GM18873 (cell line): ENCODE measurements around the gene C17orf75.
"Not testable (repeated sequence)": the region's sequence is repeated elsewhere in the genome, so short reads cannot be mapped to it uniquely, and the experiment has no call there.

Experiments used
- ATAC-seq: cut with Tn5 transposase; IDR thresholded peaks from one replicate; pipeline ENCODE4 v1.9.1; 2021; ENCODE audit warnings: mild to moderate bottlenecking, moderate library complexity, moderate number of reproducible peaks; ENCODE audit not compliant: unreplicated experiment, low FRiP score

The C17orf75 gene

DNA sequence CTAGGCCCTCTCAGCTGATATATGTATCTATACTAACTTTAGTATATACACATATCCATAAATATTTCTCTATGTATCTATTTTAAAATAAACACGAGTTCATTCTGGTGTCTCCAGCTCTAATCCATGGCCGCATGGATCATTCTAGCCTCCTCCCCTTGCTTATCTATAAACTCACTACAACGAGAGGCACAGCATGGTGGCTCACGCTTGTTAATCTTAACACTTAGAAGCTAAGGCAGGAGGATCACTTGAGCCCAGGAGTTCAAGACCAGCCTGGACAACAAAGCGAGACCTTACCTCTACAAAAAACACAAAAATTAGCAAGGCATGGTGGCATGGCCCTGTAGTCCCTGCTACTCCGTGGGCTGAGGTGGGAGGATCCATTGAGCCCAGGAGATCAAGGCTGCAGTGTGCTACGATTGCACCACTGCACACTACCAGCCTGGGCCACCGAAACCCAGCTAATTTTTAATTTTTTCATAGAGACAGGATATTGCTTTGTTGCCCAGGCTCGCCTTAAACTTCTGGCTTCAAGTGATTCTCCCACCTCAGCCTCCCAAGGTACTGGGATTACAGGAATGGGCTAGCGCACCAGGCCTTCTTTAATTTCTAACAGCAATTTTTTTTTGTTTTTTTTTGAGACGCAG is 4.1 kb upstream of the C17orf75 start:
- ATAC-seq = no peak

DNA sequence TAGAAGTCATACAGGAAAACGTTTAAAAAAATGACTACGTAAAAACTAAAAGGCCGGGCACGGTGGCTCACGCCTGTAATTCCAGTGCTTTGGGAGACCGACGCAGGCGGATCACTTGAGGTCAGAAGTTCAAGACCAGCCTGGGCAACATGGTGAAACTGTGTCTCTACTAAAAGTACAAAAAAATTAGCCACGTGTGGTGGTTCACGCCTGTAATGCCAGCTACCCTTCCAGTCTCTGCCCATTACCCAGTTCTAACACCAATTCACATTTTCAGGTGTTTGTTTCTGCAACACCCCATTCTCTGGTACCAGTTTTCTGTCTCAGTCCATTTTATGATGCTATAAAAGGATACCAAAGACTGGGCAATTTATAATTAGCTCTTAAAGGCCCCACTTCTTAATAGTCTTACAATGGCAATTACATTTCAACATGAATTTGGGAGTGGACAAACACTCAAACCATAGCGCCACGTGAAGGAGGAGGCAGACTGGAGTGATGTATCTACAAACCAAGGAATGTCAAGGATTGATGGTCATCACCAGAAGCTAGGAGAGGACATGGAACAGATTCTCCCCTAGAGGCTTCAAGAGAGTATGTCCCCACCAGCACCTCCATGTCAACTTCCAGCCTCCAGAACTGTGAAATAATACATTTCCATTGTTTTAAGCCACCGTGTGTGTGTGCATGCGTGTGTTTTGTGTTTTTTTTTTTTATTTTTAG is 791 bp upstream of the C17orf75 start:
- ATAC-seq = no peak

DNA sequence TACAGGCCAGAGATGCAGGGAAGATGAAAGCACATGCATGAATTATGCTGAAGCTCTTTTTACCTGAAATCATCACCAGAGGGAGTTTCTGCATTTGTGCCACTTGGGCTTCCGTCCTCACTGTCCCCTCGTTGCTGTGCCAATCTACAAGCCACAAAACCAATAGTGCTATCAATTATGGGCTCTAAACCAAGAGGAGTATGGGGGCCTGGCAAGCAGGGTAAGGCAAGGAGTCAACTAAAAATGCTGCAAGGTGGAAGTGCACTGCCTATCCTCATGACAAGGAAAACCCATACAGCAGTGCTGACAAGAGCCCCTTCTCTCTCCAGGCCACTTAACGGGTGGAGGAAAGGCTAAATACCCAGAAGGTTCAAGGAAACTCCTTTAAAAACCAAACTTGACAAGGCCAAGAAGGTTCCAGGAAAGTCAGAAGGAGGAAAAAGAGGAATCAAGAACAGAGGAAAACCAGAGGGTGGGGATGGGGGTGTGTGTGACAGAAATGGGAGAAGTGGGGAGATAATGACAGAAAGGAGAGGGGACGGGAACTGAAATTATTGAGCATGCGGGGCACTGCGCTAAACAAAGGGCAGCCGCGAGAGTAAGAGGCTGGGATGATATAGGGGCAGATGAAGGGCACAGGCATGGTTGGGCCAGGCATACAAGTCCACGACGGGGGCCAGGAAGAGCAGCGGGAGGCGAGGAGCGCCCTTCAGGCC is 674 bp downstream of the C17orf75 start:
- ATAC-seq = no peak

DNA sequence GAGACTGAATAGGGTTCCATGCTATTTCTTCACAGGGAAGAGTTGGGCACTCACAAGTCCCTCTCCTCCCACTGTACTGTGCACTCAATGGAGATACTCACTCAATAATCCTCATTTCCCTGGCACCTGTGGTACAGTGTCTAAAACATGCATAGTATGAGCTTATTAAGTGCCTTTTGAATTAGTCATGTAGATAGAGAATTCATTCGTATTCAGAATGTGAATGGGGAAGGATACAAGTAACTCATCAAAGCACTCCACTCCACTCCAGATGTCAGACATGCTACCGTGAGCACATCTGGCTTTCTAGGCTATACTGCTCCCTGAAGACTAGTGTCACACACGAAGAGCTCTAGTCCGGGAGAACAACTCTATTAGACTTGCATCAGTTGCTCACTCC is 6.3 kb downstream of the C17orf75 start:
- ATAC-seq = no peak

DNA sequence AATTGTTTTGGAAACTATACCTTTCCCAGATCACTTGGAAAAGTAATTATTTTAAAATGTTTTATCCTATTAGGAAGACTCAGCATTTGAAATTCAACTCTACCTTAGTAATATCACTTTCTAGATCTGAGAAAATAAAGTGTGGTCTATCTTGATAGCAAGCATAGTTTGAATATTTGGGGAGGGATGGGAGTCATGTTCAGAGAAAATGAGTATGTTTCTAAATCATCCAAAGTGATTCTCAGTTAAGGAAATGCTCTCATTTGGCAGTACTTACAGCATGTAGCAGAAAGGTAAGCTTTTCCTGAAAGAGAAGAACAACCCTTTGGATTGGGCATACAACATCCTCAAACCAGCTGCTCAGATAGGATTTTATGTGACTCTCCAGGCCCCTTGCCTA is 6.9 kb downstream of the C17orf75 start:
- ATAC-seq = no peak

DNA sequence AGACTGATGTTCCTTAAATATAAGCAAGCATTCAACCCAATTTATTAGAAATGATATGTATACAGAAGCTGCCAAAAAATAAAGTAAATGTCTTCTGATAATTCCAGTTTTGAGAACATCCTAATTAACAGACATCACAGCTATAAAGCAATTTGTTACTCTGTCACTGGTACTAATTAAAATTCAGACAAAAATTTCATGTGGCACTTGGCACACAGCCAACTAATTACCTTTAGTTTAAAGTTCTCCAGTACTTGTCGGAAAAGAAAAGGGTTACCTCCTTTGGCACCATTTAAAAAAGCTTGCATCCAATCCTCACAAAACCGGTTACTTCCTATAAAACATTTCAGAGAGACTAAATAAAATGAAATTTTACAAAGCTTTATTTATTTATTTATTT is 8.8 kb downstream of the C17orf75 start:
- no peak for ATAC-seq

DNA sequence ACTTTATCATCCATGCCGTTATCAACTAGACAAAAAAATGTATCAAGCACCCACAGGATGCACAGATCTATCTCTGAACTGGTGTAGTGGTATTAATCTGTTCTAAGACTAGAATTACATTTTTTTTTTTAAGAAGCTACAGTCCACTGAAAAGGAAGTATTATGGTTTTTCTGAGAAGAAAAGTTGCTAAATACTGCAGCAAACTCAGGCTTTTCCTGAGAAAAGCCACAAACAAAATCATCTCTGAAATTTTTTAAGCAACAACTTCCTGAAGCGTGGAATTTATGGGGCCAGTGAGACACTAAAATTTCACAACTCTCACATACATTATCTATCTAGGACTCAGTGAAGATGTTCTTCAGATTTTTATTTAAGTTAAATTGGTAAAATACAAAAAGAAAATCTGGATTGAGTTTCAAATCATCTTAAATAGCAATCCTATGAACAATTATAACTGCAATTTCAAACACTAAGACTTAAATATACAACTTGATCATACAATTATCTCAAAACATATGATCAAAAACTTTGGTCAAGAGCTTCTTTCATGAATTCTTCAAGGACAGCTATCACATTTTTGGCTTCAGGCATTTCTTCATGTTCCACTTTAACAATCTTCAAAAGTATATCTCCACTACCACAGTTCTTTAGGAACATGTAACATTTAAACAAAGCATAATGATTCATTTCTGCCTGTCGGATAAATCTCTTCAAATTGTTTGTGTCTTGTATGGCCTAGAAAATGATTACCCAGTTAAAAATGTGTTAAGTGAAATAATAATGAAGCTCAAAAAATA is 10.5 kb downstream of the C17orf75 start:
- ATAC-seq = no peak

DNA sequence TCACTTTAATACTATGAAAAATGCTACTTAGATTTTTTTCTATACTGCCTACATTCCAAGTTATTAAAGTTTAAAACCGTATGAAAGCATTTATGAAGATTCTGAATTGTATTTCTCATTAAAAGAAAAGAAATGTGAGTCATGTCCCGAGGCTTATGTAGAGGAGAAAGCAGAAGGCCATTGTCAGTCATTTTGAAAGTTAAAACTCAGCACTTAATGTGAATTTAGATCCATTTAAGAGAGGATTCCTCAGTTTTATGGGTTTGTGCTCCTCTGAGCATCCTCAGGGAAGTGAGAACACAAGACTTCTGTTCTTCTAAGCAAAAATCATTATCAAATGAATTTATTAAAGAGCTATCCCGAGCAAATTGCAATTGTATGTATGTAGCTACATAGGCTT is 11.8 kb downstream of the C17orf75 start:
- ATAC-seq = no peak

DNA sequence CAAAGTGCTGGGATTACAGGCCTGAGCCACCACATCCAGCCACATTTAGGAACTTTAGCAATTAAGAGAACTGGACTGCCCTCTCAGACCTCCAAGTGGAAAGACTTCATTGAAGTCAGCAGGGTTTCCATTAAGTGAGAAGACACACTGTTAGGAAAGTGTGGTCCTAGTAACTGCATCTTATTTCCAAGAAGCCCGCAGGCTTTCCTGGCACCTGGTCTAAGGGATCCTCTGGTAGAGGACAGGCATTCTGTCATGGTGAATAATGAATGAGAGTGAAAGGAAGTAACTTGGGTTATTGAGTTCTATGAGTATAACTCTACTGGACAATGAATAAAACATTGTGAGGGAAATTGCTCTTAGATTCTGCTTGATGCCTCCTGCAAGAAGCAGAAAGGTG is 14.1 kb downstream of the C17orf75 start:
- no peak for ATAC-seq

DNA sequence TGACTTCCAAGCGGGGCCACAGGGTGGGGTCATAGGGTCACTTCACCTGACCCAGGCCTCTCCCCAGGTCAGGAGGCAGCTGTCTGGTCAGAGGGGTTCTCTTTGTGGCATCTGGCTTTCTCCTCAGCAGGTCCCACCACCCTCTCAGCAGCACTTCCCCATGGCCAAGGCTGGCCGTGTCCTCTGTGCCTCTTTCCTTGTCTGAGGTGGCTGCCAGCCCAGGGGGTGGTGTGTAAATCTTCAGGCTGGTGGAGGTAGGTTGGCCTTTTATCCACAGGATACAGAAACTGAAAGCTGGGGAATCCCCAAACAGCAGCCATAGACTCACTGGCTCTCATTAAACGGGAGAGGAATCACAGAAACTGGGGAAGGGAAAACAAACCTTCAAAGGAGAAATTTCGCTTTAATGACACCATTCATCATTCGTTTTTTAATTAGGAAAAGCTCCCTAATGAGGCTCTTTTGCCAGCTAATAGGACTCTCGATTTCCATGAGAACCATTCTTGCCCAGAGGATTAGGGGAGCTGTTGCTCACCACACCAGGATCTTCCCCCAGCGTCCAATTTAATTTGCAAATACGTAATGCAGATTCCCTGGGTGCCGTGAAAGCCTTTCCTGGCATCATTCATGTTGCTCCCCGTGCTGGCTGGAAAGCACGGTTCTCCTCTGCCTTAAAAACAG is 18.0 kb downstream of the C17orf75 start:
- no peak for ATAC-seq

DNA sequence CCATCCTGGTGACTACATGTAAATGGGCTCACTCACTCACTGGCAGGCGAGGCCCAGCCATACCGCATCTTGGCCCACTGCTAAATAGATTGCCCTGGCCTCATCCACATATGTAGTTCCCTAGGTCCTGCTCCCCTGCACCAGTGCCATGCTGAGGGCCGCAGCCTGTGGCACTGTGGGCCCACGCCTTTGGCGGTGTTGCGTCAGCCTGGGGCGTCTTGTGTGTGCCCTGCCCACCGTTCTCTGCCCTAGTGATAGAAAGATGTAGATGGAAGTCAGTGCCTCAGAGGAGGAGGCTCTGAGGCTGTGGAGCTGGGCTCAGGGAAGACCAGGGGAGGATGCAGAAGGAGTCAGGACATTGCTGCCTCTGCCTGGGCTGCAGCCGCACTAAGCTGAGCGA is 18.9 kb downstream of the C17orf75 start:
- no peak for ATAC-seq

DNA sequence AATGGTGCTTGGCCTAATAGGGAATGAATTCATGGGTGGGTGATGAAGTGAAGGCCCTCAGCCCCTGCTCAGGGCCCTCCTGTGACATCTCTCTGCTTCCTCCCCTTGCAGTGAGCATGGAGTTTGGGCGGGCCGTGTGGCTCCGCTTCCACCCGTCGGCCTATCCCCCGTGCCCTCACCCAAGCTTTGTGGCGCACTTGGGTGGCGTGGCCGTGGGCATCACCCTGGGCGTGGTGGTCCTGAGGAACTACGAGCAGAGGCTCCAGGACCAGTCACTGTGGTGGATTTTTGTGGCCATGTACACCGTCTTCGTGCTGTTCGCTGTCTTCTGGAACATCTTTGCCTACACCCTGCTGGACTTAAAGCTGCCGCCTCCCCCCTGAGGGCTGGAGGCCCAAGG is 21.1 kb downstream of the C17orf75 start:
- ATAC-seq = no peak

DNA sequence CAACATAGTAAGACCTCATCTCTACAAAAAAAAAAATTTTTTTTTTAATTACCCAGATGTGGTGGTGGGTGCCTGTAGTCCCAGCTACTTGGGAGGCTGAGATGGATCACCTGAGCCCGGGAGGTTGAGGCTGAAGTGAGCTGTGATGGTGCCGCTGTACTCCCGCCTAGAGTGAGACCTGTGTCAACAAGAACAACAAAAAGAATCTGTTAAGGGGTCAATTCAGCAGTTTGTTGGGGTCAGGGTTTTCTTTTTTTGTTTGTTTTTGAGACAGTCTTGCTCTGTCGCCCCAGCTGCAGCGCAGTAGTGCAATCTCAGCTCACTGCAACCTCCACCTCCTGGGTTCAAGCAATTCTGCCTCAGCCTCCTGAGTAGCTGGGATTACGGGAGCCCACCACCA is 21.9 kb downstream of the C17orf75 start:
- ATAC-seq = not testable (repeated sequence)

DNA sequence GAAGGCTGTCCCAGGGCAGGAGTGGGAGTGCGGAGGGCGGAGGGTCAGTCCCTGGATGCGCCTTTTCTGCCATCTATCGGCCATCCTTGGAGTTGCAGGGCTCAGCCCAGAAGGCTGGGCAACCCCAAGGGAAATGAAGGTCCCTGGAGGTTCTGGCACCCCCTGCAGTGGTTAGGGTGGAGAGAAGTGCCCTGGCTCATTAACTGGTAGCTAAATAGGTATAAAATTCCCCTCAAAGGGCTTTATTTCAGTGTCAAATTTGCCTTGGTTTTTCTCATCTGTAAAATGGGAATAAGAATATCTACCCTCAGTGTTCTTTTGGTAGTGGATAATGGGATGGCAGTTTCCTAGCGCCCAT is 22.4 kb downstream of the C17orf75 start:
- ATAC-seq = peak; percentile 51

DNA sequence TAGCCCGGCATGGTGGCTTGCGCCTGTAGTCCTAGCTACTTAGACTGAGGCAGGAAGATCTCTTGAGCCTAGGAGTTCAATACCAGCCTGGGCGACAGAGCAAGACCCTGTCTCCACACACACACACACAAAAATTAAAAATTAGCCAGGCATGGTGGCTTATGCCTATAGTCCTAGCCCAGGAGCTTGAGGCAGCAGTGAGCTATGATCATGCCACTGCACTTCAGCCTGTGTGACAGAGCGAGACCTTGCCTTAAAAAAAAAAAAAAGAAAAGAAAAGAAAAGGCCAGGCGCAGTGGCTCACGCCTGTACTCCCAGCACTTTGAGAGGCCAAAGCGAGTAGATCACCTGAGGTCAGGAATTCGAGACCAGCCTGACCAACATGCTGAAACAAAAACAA is 23.9 kb downstream of the C17orf75 start:
- no peak for ATAC-seq

DNA sequence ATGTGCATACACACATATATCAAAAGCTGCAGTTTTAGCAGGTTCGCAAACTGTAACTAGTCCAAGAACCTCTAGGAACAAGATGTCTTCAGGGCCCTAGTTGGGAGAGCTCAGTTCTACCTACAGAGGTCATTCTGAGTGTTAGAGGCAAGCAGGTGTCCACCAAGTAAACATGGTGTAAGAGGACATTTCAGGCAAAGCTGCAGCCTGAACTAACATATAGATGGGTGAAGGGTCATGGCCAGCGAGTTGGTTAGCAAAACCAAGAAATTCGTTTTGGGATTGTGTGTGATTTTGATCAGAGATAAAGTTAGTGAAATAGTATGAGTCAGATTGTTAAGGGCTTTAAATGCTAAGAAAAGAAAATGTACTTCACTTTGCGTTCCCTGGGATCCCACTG is 24.6 kb downstream of the C17orf75 start:
- ATAC-seq = no peak

DNA sequence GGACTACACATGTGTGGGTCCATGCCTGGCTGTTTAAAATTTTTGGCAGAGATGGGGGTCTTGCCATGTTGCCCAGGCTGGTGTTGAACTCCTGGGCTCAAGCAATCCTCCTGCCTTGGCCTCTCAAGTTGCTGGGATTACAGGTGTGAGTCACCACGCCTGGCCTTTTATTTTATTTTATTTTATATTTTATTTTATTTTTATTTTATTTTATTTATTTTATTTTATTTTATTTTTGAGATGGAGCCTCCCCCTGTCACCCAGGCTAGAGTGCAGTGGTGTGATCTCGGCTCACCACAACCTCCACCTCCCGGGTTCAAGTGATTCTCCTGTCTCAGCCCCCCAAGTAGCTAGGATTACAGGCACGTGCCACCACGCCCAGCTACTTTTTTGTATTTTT is 25.3 kb downstream of the C17orf75 start:
- ATAC-seq = not testable (repeated sequence)

DNA sequence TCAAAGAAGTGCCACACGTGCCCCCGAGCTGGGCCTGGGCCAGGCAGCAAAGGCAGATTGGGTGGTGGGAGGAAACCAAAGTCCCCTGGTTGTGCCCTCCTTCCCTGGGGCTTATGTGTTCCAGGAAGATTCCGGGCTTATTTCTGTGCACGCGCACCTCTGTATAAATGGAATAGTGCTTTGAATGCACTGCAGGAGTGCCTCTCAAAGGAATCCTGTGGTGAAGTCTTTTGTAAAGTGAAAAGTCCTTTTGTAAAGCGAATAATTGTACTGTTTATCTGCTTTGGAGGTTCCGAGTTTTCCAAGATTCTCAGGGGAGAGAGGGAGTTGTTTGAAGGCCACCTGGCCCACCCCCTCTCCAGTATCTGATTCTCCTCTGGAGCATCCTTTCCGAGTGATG is 26.8 kb downstream of the C17orf75 start:
- ATAC-seq = no peak

DNA sequence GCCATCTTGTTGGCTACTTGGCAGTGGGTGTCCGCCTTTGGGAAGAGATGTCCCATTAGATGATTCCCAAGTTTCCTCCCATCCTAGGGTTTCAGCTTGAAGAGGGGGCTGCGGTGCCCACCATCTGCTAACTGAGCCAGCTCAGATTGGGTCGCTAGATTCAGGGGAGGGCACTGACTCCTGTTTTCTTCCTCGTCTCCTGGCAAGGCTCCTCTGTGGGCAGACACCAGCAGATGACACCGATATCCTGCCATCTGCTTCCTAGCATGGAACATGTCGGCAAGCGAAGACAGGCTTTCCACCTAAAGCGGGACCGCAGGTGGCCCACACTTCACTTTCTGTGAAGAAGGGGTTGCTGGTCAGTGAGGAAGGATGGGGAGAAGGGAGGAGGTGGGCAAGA is 27.3 kb downstream of the C17orf75 start:
- no peak for ATAC-seq

DNA sequence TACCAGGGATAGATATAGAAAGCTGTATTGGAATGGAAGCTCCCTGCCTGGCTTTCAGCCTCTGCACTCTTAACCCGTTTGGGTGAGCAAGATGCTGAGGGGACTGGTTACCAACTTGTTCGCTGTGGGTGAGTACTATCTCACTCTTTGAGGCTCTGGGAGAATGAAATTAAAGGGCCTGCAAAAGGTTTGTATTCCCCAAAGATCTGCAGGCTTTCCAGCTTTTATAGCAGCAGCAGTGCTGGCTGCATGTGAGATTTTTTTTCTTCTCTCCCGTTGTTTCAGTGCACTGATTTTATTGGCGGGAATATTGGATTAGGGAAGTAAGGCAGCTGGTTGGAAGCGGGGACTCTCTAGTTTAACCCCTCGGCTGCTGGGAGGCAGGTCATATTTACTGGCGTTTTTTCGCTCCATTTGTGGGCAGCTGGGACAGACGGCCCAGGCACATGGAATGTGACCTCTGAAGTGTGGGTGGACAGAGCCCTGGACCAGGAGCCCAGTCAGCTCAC is 30.9 kb downstream of the C17orf75 start:
- ATAC-seq = no peak
